Loucy (cell line): ENCODE results near the gene PPFIBP1.

Experiments
- H2AFZ ChIP-seq: fragments of 200-600 bp; sonication (generic); 2 replicates; pipeline ENCODE4 v1.6.0; 2016; ENCODE audit warnings: antibody characterized with exemption, mild to moderate bottlenecking, low read length, moderate library complexity
- H3F3A ChIP-seq: fragments of 200-600 bp; 2 replicates; pipeline ENCODE4 v1.6.0; 2016; ENCODE audit warnings: antibody characterized with exemption, low read depth, mild to moderate bottlenecking
- H3K27me3 ChIP-seq: fragments of 200-600 bp; sonication (generic); 2 replicates; pipeline ENCODE4 v1.6.1; 2014; ENCODE audit warnings: low read length, mild to moderate bottlenecking; ENCODE audit not compliant: insufficient read depth, poor library complexity, severe bottlenecking
- H3K36me3 ChIP-seq: fragments of 200-600 bp; sonication (generic); 2 replicates; pipeline ENCODE4 v1.6.1; 2016; ENCODE audit warnings: low read length; ENCODE audit not compliant: insufficient read depth
- H3K4me1 ChIP-seq: fragments of 200-600 bp; sonication (generic); 2 replicates; pipeline ENCODE4 v1.5.1; 2014; ENCODE audit warnings: low read length, mild to moderate bottlenecking; ENCODE audit not compliant: insufficient read depth, poor library complexity, severe bottlenecking
- H3K4me2 ChIP-seq: fragments of 200-600 bp; sonication (generic); 2 replicates; pipeline ENCODE4 v1.6.0; 2014; ENCODE audit warnings: antibody characterized with exemption, low read length, low read depth, mild to moderate bottlenecking; ENCODE audit not compliant: poor library complexity, severe bottlenecking
- H3K4me3 ChIP-seq: fragments of 200-600 bp; sonication (generic); 2 replicates; pipeline ENCODE4 v1.5.1; 2014; ENCODE audit warnings: low read length, mild to moderate bottlenecking, mixed read lengths; ENCODE audit not compliant: poor library complexity, severe bottlenecking
- H3K79me2 ChIP-seq: fragments of 200-600 bp; sonication (generic); 2 replicates; pipeline ENCODE4 v1.6.1; 2014; ENCODE audit warnings: low read length; ENCODE audit not compliant: insufficient read depth
- H3K9ac ChIP-seq: fragments of 200-600 bp; sonication (generic); 2 replicates; pipeline ENCODE4 v1.6.0; 2014; ENCODE audit warnings: mild to moderate bottlenecking, low read depth, low read length, moderate library complexity; ENCODE audit not compliant: poor library complexity, severe bottlenecking
- H3K9me2 ChIP-seq: fragments of 200-600 bp; sonication (generic); replicated peaks from 2 replicates; pipeline ENCODE4 v1.6.1; 2016; ENCODE audit warnings: low read depth, low read length, mixed read lengths
- H3K9me3 ChIP-seq: fragments of 200-600 bp; sonication (generic); 2 replicates; pipeline ENCODE4 v1.6.1; 2014; ENCODE audit warnings: mild to moderate bottlenecking, antibody characterized with exemption, low read length, low read depth; ENCODE audit not compliant: insufficient read depth
- H4K20me1 ChIP-seq: fragments of 200-600 bp; sonication (generic); 2 replicates; pipeline ENCODE4 v1.6.0; 2014; ENCODE audit warnings: antibody characterized with exemption, low read length, mild to moderate bottlenecking; ENCODE audit not compliant: insufficient read depth, poor library complexity, severe bottlenecking
- EZH2phosphoT487 ChIP-seq: fragments of 200-600 bp; IDR thresholded peaks from 2 replicates; pipeline ENCODE4 v1.6.1; 2018; ENCODE audit warnings: antibody characterized with exemption, mild to moderate bottlenecking, moderate library complexity, borderline replicate concordance
- TF ChIP-seq, protein P1 (sequence below): fragments of 200-600 bp; sonication (generic); conservative IDR thresholded peaks from 2 replicates; pipeline ENCODE4 v1.5.1; 2014; ENCODE audit warnings: mild to moderate bottlenecking, antibody characterized with exemption, low read length

The PPFIBP1 gene

DNA sequence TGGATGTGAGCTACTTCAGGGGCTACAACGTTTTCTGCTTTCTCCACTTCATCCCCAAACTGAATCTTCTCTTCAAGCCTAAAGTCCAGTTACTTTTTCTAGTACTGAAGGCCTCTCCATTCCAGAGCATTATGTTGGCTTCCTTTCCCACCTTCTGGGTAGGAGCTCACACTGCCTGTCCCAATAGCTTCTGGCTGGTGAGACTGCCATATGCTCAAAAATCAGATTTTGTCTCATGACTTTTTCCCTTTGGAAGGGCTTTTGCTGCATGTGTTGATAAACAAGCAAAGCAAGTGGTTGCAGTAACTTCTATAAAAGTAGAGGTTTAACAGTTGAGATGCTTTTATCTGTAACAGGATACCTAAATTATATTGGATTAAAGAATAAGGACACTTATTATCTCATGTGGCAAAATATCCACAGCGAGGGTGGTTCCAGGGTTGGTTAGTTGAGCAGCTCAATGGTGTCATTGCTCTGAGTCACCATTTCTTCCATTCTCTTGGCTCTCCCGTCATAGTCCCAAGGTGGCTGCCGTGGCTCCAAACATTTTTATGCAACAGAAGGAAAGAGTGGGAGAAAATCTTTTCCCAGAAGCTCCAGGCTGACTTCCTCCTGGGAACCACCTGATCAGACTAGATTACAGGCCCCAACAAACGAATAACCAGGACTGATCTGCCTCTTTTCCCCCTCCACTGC, 15.1 kb upstream of the PPFIBP1 start:
- H3K27me3 ChIP-seq: no peaks in the 10 kb centered on the region
- H3K4me3 ChIP-seq: no peak overlapping the region
- TF ChIP-seq, protein P1, sequence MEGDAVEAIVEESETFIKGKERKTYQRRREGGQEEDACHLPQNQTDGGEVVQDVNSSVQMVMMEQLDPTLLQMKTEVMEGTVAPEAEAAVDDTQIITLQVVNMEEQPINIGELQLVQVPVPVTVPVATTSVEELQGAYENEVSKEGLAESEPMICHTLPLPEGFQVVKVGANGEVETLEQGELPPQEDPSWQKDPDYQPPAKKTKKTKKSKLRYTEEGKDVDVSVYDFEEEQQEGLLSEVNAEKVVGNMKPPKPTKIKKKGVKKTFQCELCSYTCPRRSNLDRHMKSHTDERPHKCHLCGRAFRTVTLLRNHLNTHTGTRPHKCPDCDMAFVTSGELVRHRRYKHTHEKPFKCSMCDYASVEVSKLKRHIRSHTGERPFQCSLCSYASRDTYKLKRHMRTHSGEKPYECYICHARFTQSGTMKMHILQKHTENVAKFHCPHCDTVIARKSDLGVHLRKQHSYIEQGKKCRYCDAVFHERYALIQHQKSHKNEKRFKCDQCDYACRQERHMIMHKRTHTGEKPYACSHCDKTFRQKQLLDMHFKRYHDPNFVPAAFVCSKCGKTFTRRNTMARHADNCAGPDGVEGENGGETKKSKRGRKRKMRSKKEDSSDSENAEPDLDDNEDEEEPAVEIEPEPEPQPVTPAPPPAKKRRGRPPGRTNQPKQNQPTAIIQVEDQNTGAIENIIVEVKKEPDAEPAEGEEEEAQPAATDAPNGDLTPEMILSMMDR: no peak
- no peak for TF ChIP-seq EZH2phosphoT487
- H3K9me3 ChIP-seq: no peaks in the 10 kb centered on the region
- H3K4me2 ChIP-seq: no peak overlapping the region
- H3K9me2 ChIP-seq: no peaks in the 10 kb centered on the region
- no peaks in the 10 kb centered on the region for H4K20me1 ChIP-seq
- H3K9ac ChIP-seq: no peak overlapping the region
- no peaks in the 10 kb centered on the region for H3K79me2 ChIP-seq
- no peaks in the 10 kb centered on the region for H3K36me3 ChIP-seq
- H2AFZ ChIP-seq: no peak overlapping the region
- H3K4me1 ChIP-seq: no peaks in the 10 kb centered on the region
- no peaks in the 10 kb centered on the region for H3F3A ChIP-seq

DNA sequence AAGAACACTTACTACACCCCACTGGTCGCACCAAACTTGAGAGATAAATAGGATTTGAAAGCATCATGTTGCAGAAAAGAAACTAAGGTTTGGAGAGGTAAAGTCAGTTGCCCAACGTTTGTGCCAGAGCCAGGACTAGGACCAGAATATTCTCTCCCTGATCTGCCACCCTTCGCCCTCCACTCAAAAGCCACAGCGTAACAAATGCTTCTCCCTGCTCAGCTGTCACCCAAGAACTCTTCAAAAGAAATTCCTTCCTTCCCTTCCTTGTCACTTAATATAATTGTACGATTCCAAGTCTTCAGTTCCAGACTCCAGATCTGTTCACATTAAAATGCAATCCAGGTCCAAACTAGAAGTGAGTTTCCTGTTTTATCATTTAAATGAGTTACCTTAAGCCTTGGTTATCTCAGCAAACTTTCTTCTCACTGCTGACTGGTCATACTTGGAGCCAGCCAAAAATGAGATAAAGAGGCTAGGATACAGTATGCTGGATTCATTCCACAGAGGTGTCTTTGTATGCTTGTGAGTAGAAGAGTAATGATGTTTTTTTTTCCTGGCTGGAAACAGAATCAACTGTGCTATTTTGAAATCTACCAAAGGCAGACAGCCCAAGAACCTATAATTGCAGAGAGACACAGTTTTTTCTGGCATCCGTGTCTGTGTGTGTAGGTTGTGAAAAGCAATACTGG, 12.8 kb upstream of the PPFIBP1 start:
- no peaks in the 10 kb centered on the region for H3K9me3 ChIP-seq
- H3F3A ChIP-seq: no peaks in the 10 kb centered on the region
- TF ChIP-seq, protein P1: no peak
- no peak for TF ChIP-seq EZH2phosphoT487
- no peak overlapping the region for H3K4me3 ChIP-seq
- H3K36me3 ChIP-seq: no peaks in the 10 kb centered on the region
- H3K79me2 ChIP-seq: no peaks in the 10 kb centered on the region
- no peak overlapping the region for H2AFZ ChIP-seq
- no peak overlapping the region for H3K4me2 ChIP-seq
- H3K9me2 ChIP-seq: no peaks in the 10 kb centered on the region
- H3K4me1 ChIP-seq: no peaks in the 10 kb centered on the region
- no peak overlapping the region for H3K9ac ChIP-seq
- H3K27me3 ChIP-seq: no peaks in the 10 kb centered on the region
- no peaks in the 10 kb centered on the region for H4K20me1 ChIP-seq

DNA sequence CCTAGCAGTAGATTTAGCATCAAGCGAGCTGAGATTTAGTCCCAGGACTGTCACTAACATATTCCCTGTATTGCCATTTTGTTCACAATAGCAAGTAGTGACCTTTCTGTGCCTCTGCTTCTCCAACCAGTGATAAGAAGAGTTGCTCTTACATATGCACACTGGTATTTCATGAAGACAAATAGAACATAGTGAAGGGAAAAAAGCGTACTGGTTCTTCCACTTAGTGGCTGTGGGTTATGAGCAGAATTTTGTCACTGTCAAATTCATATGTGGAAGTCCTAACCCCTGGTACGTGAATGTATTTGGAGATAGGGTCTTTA, 12.3 kb upstream of the PPFIBP1 start:
- Histone ChIP-seq H2AFZ (no peak overlapping the region), H3K36me3 (no peaks in the 10 kb centered on the region), H3K27me3 (no peaks in the 10 kb centered on the region), H3K4me2 (no peak overlapping the region), H3F3A (no peaks in the 10 kb centered on the region), H3K9me3 (no peaks in the 10 kb centered on the region), H3K4me1 (no peaks in the 10 kb centered on the region), H3K4me3 (no peak overlapping the region), H3K9ac (no peak overlapping the region), H4K20me1 (no peaks in the 10 kb centered on the region), H3K79me2 (no peaks in the 10 kb centered on the region), H3K9me2 (no peaks in the 10 kb centered on the region)
- no peak for TF ChIP-seq EZH2phosphoT487
